Right ventricle myocardium inferior (tissue), 1 donor: Measurements from ENCODE around the gene PSAP. TPM values are rescaled to one million over a fixed set of nuclear protein-coding genes. Genes with fewer than 3 reads are reported as not detected.
"Not testable (repeated sequence)": the region's sequence is repeated elsewhere in the genome, so short reads cannot be mapped to it uniquely, and the experiment has no call there.

Source experiments
- ATAC-seq: fragments of 200-7000 bp; cut with Tn5 transposase; one replicate; pipeline ENCODE4 v1.9.1; 2020; ENCODE audit warnings: mild to moderate bottlenecking, moderate library complexity
- DNase-seq: peaks from one replicate; pipeline ENCODE4 v3.0.0; 2021; ENCODE audit errors: missing footprints
- intact Hi-C: fragments of 100-400 bp; cut with DNase I; formaldehyde crosslinking; loops from one replicate; pipeline ENCODE4 v1.11.0; 2022
- long read RNA-seq: library from polyadenylated mRNA; unstranded; transcript quantifications from one replicate; pipeline ENCODE4 v2.0.0, GENCODE V29; 2021
- total RNA-seq: library from RNA; stranded (reverse); fragmentation: NEBNext Ultra II Directional; extraction: Animal tissue kit (Norgen Biotek cat#: 25700); gene quantifications from one replicate; pipeline ENCODE4 v1.2.1, GENCODE V29; 2021
- donor health status: DM: no; HTN: yes; CAD: no; lungs with severe emphysema.

The PSAP gene
- total RNA-seq: 1,777 TPM
- long read RNA-seq, transcript PSAP-201 (14 exons, 2,830 nt): minor isoform, 12 of 1,901 reads
- long read RNA-seq, transcript PSAP-202 (14 exons, 2,872 nt): major isoform, 112 of 1,901 reads
- long read RNA-seq, partial matches to known transcripts: 160 of 1,901 reads
- long read RNA-seq, other reads (novel, unspliced or antisense): 1,617 of 1,901 reads

- intact Hi-C loops: loop anchor here (5.0 kb wide), 1 partner anchor 36 kb away; no protein-coding TSS in a partner anchor
- ATAC-seq (peak; percentile 99), DNase-seq (peak; percentile 100)
Observed at GRCh38 chr10:71850743-71851464, at the start of gene PSAP. Gene PSAP (minus strand): TSS chr10:71851251. CDS start chr10:71851221, 30 bp downstream.

DNA sequence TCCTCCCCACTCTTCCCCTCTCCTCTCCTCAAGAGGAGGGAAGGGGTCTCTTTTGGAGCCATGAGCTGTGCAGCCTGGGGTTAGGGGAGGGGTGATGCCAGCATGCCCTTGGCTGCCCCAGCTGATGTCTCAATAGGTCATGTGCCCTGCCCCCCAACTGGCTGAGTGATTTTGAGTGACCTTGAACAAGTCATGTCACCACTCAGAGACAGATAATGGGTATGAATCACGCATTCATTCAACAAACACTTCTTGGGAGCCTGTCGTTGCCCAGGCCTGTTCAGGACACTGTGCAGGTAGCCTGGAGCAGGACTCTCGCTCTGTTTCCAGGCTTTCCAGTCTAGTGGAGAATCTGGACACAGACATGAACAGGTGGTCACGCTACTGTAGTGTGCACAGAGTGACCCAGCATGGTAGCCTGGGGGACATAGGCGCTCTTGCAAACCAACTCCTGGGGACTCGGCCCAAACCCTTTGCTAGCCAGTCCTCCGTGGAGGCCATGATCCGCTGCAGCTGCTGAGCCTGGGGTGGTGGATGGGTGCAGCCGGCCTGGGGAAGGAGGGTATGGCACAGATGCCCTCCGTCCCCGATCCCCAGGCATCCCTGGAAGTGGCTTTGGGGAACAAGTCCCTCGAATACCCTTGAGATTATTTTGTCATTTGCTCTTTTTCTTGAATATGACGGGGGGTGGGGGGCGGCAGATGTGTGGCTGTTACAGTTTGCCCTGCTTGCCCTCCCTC, 49.6 kb upstream of the PSAP start:
- no peak for DNase-seq
- no peak for ATAC-seq
- intact Hi-C loops: no loop called here

DNA sequence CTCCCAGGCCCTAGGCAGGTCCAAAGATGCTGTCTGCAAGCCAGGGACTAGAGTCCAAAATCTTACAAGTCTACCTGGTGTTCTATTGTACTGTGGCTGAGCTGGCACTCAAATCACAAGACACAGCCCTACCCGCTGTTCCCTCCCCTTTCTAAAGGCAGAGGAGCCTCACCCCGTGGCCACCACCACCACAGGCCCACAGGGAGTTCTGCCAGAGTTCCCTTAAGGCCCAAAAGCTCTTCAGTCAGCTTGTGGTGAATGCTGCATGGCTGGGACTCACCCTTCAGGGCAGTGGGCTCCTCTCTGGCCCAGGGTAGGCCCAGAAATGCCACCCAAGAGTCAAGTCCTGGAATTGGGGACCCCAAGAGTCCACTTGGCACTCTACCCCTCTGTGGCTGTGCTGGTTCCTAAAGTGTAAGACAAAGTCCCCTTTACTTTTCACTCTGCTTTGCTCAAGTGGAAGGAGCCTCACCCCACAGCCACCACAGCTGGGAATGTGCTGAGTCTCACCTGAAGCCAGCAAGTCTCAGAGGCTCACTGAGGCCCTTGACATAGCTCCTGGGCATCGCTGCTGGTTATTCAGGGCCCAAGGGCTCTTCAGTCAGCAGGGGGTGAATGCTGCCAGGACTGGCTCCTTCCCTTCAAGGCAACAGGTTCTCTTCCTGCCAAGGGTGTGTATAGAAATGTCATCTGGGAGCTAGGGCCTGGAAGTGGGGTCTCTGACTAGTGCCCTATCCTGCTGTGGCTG, 48.8 kb upstream of the PSAP start:
- ATAC-seq (no peak), DNase-seq (no peak)
- intact Hi-C loops: loop anchor here (5.0 to 10.0 kb wide), 4 partner anchors 57 to 588 kb away; no protein-coding TSS in a partner anchor

- not testable (repeated sequence) for DNase-seq, ATAC-seq
- intact Hi-C loops: loop anchor here (5.0 to 10.0 kb wide), 4 partner anchors 59 to 586 kb away; no protein-coding TSS in a partner anchor
Observed at GRCh38 chr10:71898346-71898745, 47.3 kb upstream of the PSAP start.

DNA sequence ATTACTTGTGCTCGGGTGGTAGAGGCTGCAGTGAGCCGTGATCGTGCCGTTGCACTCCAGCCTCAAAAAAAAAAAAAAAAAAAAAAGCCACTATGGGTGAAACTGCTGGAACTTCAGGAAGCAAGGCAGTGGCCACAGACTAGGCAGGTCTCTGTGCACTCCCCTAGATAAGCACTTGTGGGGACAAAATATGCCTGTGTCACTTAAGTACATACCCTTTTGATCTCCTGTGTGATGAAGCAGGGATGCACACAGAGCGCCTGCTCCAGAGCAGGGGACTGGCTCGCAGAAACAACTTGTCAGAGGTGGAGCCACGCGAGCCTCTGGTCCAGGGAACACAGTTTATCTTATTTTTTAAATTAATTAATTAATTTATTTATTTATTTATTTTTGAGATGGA, 42.9 kb upstream of the PSAP start:
- ATAC-seq: no peak
- intact Hi-C loops: loop anchor here (10.0 kb wide), 2 partner anchors 59 to 451 kb away; no protein-coding TSS in a partner anchor
- no peak for DNase-seq

DNA sequence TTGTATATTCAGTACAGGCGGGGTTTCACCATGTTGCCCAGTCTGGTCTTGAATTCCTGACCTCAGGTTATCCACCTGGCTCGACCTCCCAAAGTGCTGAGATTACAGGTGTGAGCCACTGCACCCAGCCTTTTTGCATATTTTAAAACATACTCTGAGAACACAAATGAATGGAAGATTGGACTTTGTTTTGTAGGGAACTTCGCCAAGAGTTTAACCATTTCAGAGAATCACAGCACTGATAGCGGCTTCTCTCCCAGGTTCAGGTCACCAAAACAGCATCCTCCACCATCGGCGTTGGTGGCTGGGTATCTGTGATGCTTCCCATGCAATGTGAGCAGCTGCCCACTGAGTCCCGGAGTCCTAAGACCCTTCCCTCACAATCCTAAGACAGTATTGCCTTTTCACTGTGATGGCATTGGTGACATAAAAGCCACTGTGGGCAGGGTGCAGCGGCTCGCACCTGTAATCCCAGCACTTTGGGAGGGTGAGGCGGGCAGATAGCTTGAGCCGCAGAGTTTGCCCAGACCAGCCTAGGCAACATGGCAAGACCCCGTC, 42.3 kb upstream of the PSAP start:
- intact Hi-C loops: loop anchor here (10.0 kb wide), 2 partner anchors 59 to 451 kb away; no protein-coding TSS in a partner anchor
- ATAC-seq (no peak), DNase-seq (no peak)

DNA sequence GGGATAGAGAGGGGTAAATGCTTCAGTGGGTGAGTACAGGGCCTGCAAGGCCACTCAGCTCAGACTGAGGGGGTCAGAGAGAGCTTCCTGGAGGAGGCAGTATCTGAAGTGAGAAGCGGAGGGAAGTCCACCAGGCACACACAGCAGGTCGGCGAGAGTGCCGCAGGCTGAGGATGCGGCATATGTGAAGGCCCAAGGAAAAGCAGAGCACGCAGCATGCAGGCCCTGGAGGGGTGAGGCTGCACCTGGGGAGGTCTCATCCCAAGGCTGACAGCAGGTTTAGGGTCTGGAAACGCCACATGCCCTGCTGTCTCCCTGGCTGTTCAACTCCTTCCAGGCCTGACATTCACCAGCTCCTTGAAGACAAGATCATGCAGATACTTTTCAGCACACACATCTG, 40.4 kb upstream of the PSAP start:
- DNase-seq (no peak), ATAC-seq (no peak)
- intact Hi-C loops: loop anchor here (10.0 kb wide), 2 partner anchors 57 to 453 kb away; no protein-coding TSS in a partner anchor

DNA sequence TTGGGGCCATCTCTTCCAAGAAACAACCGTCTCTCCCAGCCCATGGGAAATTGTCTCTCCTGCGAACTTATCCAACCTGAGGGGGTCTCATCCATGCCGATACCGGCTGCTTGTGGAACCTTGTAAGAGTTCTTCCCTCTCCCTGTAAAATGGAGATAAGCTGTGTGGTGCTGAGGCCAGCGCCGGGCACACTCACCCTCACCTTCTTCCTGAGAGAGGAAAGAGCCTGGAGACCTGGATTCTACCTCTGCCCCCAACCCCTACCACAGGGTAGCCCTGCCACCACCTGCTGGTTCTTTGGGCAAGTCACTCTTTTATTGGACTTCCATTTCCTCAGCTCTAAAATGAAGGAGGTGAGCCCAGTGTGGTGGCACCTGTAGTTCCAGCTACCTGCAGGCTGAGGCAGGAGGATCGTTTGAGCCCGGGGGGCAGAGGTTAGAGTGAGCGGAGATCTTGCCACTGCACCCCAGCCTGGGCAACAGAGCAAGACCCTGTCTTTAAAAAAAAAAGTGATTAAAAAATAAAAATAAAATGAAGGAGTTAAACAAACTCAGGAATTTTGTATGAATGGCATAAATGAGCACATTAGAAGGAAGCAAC, 38.4 kb upstream of the PSAP start:
- no peak for ATAC-seq
- intact Hi-C loops: loop anchor here (5.0 kb wide), 1 partner anchor 37 kb away; the partner anchor contains the start of gene PSAP
- DNase-seq: no peak

DNA sequence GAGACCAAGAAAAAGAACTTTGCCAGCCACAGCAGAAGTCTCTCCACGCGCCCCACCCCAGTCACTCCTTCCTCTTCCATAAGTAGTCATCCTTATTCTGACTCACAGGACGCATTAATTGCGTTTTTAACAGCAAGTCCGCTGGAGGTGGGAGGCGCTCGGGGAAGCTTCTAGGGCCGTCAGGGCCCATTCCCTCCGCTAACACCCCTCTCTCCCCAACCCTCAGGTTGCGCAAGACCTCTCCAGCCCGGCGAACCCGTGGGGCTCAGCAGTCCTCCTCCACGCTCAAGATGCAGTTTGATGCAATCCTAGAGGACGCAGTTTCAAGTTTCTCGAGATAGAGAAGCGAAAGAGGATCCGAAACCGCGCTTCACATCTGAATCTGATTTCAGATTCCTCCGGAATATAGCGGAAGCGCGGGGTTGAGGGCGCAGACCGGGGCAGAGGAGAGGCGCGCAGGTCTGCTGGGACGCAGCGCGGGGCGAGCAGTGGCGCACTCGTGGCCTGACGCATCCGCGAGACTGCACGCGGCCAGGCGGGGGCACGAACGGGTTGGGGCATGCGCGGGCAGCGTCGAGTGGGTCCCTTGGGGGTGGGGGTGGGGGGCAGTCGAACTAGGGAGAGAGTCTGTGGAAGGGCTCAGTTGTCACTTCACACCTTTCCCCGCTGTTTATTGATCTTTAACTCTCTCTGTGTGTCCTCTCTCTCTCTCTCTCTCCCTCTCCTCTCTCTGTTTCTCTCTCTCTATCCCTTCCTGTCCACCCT, 37.8 kb upstream of the PSAP start:
- intact Hi-C loops: loop anchor here (5.0 kb wide), 1 partner anchor 37 kb away; the partner anchor contains the start of gene PSAP
- DNase-seq (peak; percentile 92), ATAC-seq (peak; percentile 96)

DNA sequence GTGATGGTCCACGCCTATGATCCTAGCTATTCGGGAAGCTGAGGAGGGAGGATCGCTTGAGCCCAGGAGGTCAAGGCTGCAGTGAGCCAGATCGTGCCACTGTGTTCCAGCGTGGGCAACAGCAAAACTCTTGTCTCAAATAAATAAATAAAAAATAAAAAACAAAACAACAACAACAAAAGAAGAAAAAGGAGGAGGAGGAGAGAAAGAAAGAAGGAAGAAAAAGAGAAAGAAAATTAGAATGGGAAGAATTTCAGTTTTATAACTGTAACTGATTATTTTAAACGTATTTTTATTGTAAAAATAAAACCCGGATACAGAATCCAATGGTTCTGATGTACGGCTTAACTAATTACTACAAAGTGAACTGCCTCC, 37.2 kb upstream of the PSAP start:
- DNase-seq (no peak), ATAC-seq (no peak)
- intact Hi-C loops: loop anchor here (5.0 kb wide), 1 partner anchor 36 kb away; the partner anchor contains the start of gene PSAP

- no peak for ATAC-seq
- no peak for DNase-seq
- intact Hi-C loops: loop anchor here (5.0 kb wide), 1 partner anchor 35 kb away; the partner anchor contains the start of gene PSAP
Observed at GRCh38 chr10:71887743-71888142, 36.7 kb upstream of the PSAP start.

- DNase-seq: no peak
- intact Hi-C loops: no loop called here
- ATAC-seq: no peak
Observed at GRCh38 chr10:71882813-71883659, 32.0 kb upstream of the PSAP start.

- intact Hi-C loops: no loop called here
- DNase-seq (no peak), ATAC-seq (no peak)
Observed at GRCh38 chr10:71881647-71882355, 30.8 kb upstream of the PSAP start.

DNA sequence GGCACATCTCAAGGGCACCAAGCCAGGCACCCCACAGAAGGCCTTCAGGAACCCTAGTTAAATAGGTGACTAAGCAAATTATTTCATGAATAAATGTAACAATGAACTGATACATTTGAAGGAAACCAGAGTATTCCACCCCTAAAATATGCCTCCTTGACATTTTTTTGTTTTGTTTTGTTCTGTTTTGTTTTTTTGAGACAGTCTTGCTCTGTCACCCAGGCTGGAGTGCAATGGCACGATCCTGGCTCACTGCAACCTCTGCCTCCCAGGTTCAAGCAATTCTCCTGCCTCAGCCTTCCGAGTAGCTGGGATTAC, 30.2 kb upstream of the PSAP start:
- DNase-seq, intact Hi-C loops, ATAC-seq: not testable (repeated sequence)

GRCh38 chr10:71880425-71881306, 29.6 kb upstream of the PSAP start:
- DNase-seq: no peak
- ATAC-seq: peak; percentile 70
- intact Hi-C loops: no loop called here
